EL (cell line): ENCODE measurements around the gene CDH13.
A peak's percentile ranks its signal among the peaks of the same experiment; 100 is the strongest.

Source experiments
- DNase-seq: peaks from one replicate; pipeline ENCODE4 v3.0.0-alpha.2; 2016

The CDH13 gene

DNA sequence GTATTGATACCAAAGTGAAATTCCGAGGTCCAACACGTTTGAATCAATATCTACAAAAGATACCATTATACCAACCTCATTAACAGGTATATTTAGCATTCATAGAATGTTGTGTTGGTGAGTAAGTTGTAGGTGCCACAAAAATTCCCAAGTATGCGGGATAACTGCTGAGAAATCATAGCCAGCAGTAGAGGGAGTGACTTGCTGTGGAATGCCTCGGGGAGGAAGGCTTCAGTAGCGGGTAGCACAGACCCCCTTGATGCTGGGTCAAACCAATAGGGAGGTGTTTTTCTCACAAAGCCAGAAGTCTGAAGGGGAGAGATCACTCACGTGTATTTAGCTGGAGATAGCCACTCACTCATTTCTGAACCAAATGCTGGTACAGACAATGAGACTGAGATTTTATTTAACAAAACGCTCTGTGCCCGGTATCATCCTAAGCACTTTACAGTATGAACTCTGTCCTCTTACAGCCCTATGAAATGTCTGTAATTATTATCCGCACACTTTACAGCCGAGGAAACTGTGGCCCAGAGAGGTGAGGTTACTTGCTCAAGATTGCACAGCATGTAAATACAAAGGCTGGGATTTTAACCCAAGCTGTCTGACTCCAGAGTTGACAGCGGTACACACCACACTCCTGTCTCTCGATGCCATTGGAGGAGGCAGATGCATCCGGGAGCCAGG, 1204.1 kb downstream of the CDH13 start:
- peak; percentile 23 for DNase-seq

DNA sequence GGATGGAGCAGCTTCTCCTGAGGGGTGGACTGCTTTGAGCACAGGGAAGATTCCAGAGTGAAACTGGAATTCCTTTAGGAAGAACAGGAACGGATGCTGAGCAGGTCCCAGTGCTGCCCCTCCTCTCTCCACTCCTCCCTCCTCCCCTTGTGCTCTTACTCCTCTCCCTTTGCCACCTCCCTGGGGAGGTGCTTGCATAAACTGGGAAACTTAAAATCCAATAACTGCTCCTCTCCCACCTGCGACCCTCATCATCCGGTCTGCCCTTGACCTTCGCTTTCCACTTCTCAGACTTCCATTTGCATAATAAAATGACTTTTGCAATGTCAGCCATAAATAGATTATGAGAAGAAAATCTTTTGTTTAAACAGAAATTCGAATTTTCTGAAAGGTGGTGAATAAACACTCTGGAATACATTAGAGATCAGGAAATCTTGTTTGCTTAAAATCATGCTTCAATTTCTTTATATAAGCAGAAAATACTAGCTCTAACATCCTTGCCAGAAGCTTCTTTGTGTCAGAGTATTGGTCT, 1204.8 kb downstream of the CDH13 start:
- no peak for DNase-seq

- no peak for DNase-seq
Measured at GRCh38 chr16:83833921-83834320, 1207.2 kb downstream of the CDH13 start.

GRCh38 chr16:83835586-83836566, 1209.1 kb downstream of the CDH13 start:
- peak; percentile 64 for DNase-seq

DNA sequence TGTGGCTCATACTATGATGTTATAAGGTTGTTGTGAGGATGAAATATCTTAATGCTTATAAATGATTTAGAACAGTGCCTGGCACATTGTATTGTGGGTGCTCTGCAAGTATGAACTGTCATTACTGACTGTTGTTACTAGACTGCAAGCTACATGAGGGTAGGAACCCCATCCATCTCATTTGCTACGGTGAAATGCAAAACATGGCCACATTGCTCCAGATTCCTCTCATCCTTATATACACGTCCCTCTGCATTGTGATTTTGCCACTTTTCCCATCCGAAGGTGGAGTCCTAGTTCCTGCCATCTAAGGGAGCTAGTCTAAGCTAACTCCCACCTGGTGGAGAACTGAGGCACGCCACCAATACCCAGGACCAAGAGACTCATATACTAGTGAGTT, 1210.8 kb downstream of the CDH13 start:
- no peak for DNase-seq

DNA sequence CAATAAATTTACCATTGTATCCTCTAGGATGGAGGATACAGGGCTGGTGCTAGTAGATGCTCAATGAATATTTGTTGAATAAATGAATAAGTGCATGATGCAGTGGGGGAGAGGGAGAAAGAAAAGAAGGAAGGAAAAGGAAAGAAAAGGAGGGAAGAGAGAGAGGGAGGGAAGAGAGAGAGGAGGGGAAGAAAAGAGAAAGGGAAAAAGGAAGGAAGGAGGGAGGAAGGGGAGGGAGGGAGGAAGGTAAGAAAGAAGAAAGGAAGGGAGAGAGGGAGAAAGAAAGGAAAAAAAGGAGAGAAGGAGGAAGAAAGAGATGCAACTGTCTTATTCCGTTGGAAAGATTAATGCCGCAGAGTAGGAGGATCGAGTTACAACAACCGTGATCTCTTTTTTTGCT, 1211.4 kb downstream of the CDH13 start:
- DNase-seq, result no peak

DNA sequence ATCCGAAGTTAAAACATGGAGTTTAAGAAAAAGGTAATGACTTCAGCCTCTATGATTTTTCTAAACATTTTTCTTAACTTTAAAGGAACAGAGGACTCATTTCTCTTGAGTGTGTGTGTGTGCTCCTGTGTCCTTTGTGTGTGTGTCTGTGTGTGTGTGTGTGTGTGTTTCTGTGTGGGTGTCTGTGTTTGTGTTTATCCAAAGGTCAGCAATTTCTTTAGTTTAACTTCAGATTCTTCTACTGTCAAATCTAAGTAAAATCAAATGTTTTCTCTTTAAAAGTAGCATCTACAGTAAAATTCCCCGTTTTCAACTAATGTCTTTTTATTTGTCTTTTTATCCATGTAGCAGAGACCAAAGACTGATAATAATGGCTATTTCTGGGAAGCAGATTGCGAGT, 1212.8 kb downstream of the CDH13 start:
- no peak for DNase-seq

GRCh38 chr16:83840060-83840617, 1213.4 kb downstream of the CDH13 start:
- DNase-seq, result no peak

DNA sequence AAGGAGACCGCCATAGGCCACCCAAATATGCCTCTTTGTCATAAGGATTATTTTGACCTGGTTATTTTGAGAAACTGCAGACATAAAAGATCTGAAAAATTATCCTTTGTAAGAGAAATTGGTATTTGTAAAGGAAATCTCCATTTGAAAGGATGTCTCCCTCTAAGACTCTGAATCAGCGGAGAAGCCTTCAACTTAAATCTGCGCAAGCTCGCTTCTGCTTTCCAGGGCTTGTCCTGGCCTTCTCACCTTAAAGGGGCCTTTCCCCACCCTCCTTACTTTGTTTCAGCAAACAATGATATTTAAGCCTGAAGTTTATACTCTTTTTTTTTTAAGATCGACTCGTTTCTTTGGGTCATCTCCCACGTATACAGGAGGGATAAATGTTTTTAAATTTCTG, 1215.5 kb downstream of the CDH13 start:
- no peak for DNase-seq

- DNase-seq, result no peak
Measured at GRCh38 chr16:83842756-83843507, 1216.2 kb downstream of the CDH13 start.

DNA sequence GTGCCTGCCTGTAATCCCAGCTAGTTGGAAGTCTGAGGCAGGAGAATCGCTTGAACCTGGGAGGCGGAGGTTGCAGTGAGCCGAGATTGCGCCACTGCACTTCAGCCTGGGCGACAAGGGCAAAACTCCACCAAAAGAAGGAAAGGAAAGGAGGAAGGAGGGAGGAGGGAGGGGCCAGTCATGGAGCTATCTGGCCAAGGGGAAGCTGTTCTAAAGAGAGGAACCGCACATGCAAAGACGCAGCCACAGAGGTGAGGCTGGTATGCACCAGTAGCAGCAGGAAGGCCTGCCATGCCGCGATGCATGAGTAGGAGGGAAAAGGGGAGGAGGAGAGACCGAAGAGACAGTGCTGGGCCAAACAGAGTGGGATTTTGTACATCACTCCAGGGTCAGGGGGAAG, 1216.9 kb downstream of the CDH13 start:
- DNase-seq, result no peak

DNA sequence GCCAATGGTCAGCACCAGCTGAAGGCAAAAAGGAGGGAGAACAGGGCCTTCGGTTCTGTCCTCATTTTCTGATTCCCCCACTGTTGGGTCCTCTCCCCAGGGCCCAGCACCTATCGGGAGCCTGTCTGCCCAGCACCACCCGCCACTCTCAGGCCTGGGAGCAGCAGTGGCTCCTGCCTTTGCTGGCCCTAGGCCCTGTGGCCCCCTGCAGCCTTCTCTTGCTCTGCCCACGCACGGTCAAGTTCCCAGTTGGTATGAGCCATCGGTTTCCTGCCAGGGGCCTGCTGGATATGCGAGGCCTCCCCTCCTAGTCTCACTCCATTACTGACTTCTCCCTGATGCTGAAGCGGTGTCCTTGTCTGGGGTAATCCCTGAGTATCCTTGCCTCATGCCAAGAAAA, 1218.5 kb downstream of the CDH13 start:
- no peak for DNase-seq

GRCh38 chr16:83847371-83848225, 1220.8 kb downstream of the CDH13 start:
- DNase-seq, result no peak

- no peak for DNase-seq
Measured at GRCh38 chr16:83849421-83849820, 1222.7 kb downstream of the CDH13 start.
